ENCODE measurements around the gene RAB27A.

DNA sequence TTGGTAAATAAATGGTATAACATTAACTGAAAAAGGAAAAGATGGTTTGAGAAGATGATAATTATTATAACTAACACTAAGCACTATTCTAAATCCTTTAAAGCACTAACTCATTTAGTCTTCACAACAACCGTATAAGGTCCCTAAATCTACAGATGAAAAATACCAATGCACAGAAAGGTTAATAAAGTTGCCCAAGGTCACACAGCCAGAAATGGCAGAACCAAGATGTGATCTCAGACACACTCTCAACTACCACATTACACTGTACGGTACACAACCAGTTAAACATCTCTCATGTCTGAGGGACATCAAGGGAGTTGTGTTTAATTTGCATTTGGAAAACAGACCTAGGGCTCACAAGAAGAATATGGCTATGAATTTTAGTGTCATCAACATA, 23.1 kb downstream of the RAB27A start:
- no peak for TF ChIP-seq CTCF (IDR thresholded peaks at IDR 0.05; ENCODE audit: borderline replicate concordance, extremely low read depth, low read length, poor library complexity, severe bottlenecking)
- no peak for TF ChIP-seq EZH2 (IDR thresholded peaks at IDR 0.05; ENCODE audit: borderline replicate concordance, low read depth, low read length, severe bottlenecking)
